IMR-90 (cell line): ENCODE data around the gene MMAB. TPM values are rescaled to one million over a fixed set of nuclear protein-coding genes. Genes with fewer than 3 reads are reported as not detected.

Source experiments
- ATAC-seq: fragments of 200-7000 bp; cut with Tn5 transposase; 2 replicates; pipeline ENCODE4 v1.9.1; 2020; ENCODE audit warnings: low read depth, mild to moderate bottlenecking, moderate library complexity
- BruUV-seq: library from RNA; stranded (reverse); fragments of 400-500 nt; replicated peaks from 2 replicates; lab custom pipeline; 2021; lab: Mats Ljungman, UMichigan
- CTCF ChIA-PET: fragments of 300-600 bp; formaldehyde crosslinking; extraction: SDS; loops from one replicate; lab custom pipeline; 2021; ENCODE audit warnings: antibody characterized with exemption; lab: Yijun Ruan, JAX
- POLR2A ChIA-PET: fragments of 300-600 bp; sonication (Branson Sonifier 250); formaldehyde crosslinking; loops from one replicate; lab custom pipeline; 2022; ENCODE audit warnings: antibody characterized with exemption; ENCODE audit not compliant: unreplicated experiment; lab: Charles Lee
- DNase-seq: peaks from one replicate; pipeline ENCODE4 v3.0.0; 2013
- H2AFZ ChIP-seq: replicated peaks from 2 replicates; pipeline ENCODE3; 2013; ENCODE audit warnings: low read length, mild to moderate bottlenecking; ENCODE audit not compliant: poor library complexity
- H2AK5ac ChIP-seq: 2 replicates; pipeline ENCODE4 v1.6.1; 2013; ENCODE audit warnings: low read depth, low read length, inconsistent platforms
- H2AK9ac ChIP-seq: replicated peaks from 2 replicates; pipeline ENCODE3; 2013; ENCODE audit warnings: mild to moderate bottlenecking, low read depth, low read length, moderate library complexity; ENCODE audit not compliant: poor library complexity
- H2BK120ac ChIP-seq: 2 replicates; pipeline ENCODE4 v1.6.1; 2013; ENCODE audit warnings: low read depth, low read length, inconsistent platforms
- H2BK15ac ChIP-seq: 3 replicates; pipeline ENCODE4 v1.6.1; 2013; ENCODE audit warnings: low read depth, low read length, inconsistent platforms
- H2BK20ac ChIP-seq: 2 replicates; pipeline ENCODE4 v1.6.1; 2013; ENCODE audit warnings: low read depth, mild to moderate bottlenecking, inconsistent platforms, low read length, moderate library complexity
- H2BK5ac ChIP-seq: 2 replicates; pipeline ENCODE4 v1.6.1; 2013; ENCODE audit warnings: mild to moderate bottlenecking, low read depth, low read length, inconsistent platforms; ENCODE audit not compliant: poor library complexity, severe bottlenecking
- H3K14ac ChIP-seq: replicated peaks from 2 replicates; pipeline ENCODE4 v1.6.1; 2013; ENCODE audit warnings: low read depth, low read length, inconsistent platforms
- H3K18ac ChIP-seq: 2 replicates; pipeline ENCODE4 v1.6.1; 2013; ENCODE audit warnings: low read depth, low read length, control low read depth
- H3K23ac ChIP-seq: 2 replicates; pipeline ENCODE4 v1.6.1; 2013; ENCODE audit warnings: low read depth, low read length, inconsistent platforms
- H3K27ac ChIP-seq: 2 replicates; pipeline ENCODE4 v1.5.1; 2013; ENCODE audit warnings: mild to moderate bottlenecking, control low read depth, low read length; ENCODE audit not compliant: insufficient read depth
- H3K27me3 ChIP-seq: 2 replicates; pipeline ENCODE4 v1.6.1; 2013; ENCODE audit warnings: low read length; ENCODE audit not compliant: control insufficient read depth, insufficient read depth
- H3K36me3 ChIP-seq: 2 replicates; pipeline ENCODE4 v1.6.1; 2013; ENCODE audit warnings: low read length, mixed read lengths; ENCODE audit not compliant: control insufficient read depth, insufficient read depth
- H3K4ac ChIP-seq: 2 replicates; pipeline ENCODE4 v1.6.1; 2013; ENCODE audit warnings: low read depth, low read length, inconsistent platforms
- H3K4me1 ChIP-seq: 2 replicates; pipeline ENCODE4 v1.6.1; 2013; ENCODE audit warnings: low read length, mixed read lengths; ENCODE audit not compliant: control insufficient read depth, insufficient read depth
- H3K4me2 ChIP-seq: 2 replicates; pipeline ENCODE4 v1.6.1; 2013; ENCODE audit warnings: low read depth, mild to moderate bottlenecking, control low read depth, low read length, moderate library complexity
- H3K4me3 ChIP-seq: 2 replicates; pipeline ENCODE4 v1.5.1; 2013; ENCODE audit warnings: low read depth, mild to moderate bottlenecking, control low read depth, low read length, moderate library complexity; ENCODE audit not compliant: insufficient read depth
- H3K56ac ChIP-seq: 2 replicates; pipeline ENCODE4 v1.6.1; 2013; ENCODE audit warnings: low read length, inconsistent platforms; ENCODE audit not compliant: insufficient read depth; ENCODE audit errors: extremely low read depth
- H3K79me1 ChIP-seq, 2 experiments: 2 replicates each; pipeline ENCODE4 v1.6.1; 2013; ENCODE audit warnings: low read length in 2 of 2, inconsistent platforms in 1 of 2, low read depth in 1 of 2
- H3K9ac ChIP-seq: 2 replicates; pipeline ENCODE4 v1.6.1; 2013; ENCODE audit warnings: low read depth, low read length, control low read depth
- H3K9me1 ChIP-seq: 2 replicates; pipeline ENCODE4 v1.6.1; 2013; ENCODE audit warnings: low read length, inconsistent platforms; ENCODE audit not compliant: insufficient read depth
- H3K9me3 ChIP-seq: 2 replicates; pipeline ENCODE4 v1.6.1; 2013; ENCODE audit warnings: low read length; ENCODE audit not compliant: control insufficient read depth, insufficient read depth
- H4K20me1 ChIP-seq: 2 replicates; pipeline ENCODE4 v1.6.1; 2013; ENCODE audit warnings: low read length, inconsistent platforms; ENCODE audit not compliant: insufficient read depth
- H4K5ac ChIP-seq: 2 replicates; pipeline ENCODE4 v1.6.1; 2013; ENCODE audit warnings: mild to moderate bottlenecking, low read depth, low read length, control low read depth
- H4K8ac ChIP-seq, 2 experiments: 2 replicates each; pipeline ENCODE4 v1.6.1; 2013; ENCODE audit warnings: low read depth in 2 of 2, low read length in 2 of 2, control low read depth in 1 of 2, inconsistent platforms in 1 of 2
- H4K91ac ChIP-seq: 2 replicates; pipeline ENCODE4 v1.6.1; 2013; ENCODE audit warnings: low read depth, low read length, inconsistent platforms; ENCODE audit not compliant: insufficient read depth
- NFE2L2 ChIP-seq: fragments of 150-350 bp; IDR thresholded peaks from 2 replicates; pipeline ENCODE4 v1.6.1; 2016; ENCODE audit warnings: low read depth, mild to moderate bottlenecking, low read length
- POLR2A ChIP-seq: IDR thresholded peaks from 2 replicates; pipeline ENCODE4 v1.6.1; 2012; ENCODE audit warnings: mild to moderate bottlenecking, low read depth, low read length
- RCOR1 ChIP-seq: IDR thresholded peaks from 2 replicates; pipeline ENCODE4 v1.6.1; 2012; ENCODE audit warnings: mild to moderate bottlenecking, low read length, improper control_type of control experiment; ENCODE audit not compliant: insufficient replicate concordance
- WGBS, 2 experiments: methylation state at CpG; one replicate each; pipeline versions ENCODE4 v1.1.5 to v1.1.7; 2013; ENCODE audit warnings: missing lambda C conversion rate in 2 of 2; ENCODE audit not compliant: insufficient read length in 1 of 2; ENCODE audit errors: extremely low coverage in 2 of 2; 5-methylcytosine and 5-hydroxymethylcytosine counted together
- dilution Hi-C: fragments of 300-500 bp; cut with HindIII; formaldehyde crosslinking; loops from one replicate; pipeline ENCODE4 v1.14.3; 2018; ENCODE audit warnings: low sequenced_read_pairs; ENCODE audit not compliant: unreplicated experiment
- in situ Hi-C: fragments of 300-500 bp; cut with MboI; formaldehyde crosslinking; loops from 3 replicates; pipeline ENCODE4 v1.14.3; 2019; ENCODE audit warnings: low sequenced_read_pairs, inconsistent platforms, mixed read lengths
- intact Hi-C: fragments of 100-400 bp; cut with micrococcal nuclease; formaldehyde crosslinking; loops from 2 replicates; pipeline ENCODE4 v1.10.0; 2022
- polyA plus RNA-seq, 3 experiments: library from polyadenylated mRNA; depleted of rRNA; stranded (reverse); fragments of >200 nt; gene quantifications; 2 replicates each; pipeline ENCODE4 v1.2.3, GENCODE V29; 2012; ENCODE audit warnings: low replicate concordance in 1 of 3
- total RNA-seq: library from RNA; depleted of rRNA; stranded (reverse); fragments of >200 nt; gene quantifications from 2 replicates; pipeline ENCODE4 v1.2.3, GENCODE V29; 2012

Gene MMAB
- total and polyA plus RNA-seq, 2 of the 4 experiments (the other 2 are of a cell fraction): 16.5 to 16.9 TPM

- intact Hi-C loops: no loop called here
- ATAC-seq: no peak
These were observed 35.5 kb upstream of the MMAB start for GRCh38 chr12:109608793-109609192.

More at GRCh38 chr12:109608793-109609192, 35.5 kb upstream of the MMAB start:
- Histone ChIP-seq H4K20me1 (no peaks in the 10 kb centered on the region), H2BK120ac (no peak overlapping the region), H3K56ac (no peak overlapping the region), H3K79me1 (no peaks in the 10 kb centered on the region), H3K4me3 (no peak overlapping the region), H3K9me1 (no peaks in the 10 kb centered on the region), H3K4ac (no peak overlapping the region), H2BK20ac (no peak overlapping the region), H4K5ac (no peak overlapping the region), H2BK15ac (no peak overlapping the region), H2BK5ac (no peak overlapping the region), H4K91ac (no peak overlapping the region), H3K27ac (no peak overlapping the region), H2AK9ac (no peak overlapping the region), H3K23ac (no peak overlapping the region), H2AFZ (no peak overlapping the region), H4K8ac (no peak overlapping the region), H3K4me2 (no peak overlapping the region), H3K36me3 (no peaks in the 10 kb centered on the region), H3K14ac (no peak overlapping the region), H3K18ac (no peak overlapping the region), H2AK5ac (no peak overlapping the region), H3K9ac (no peak overlapping the region), H3K9me3 (no peaks in the 10 kb centered on the region; the same call in 1 of the 2 replicates), H3K4me1 (no peaks in the 10 kb centered on the region), H3K27me3 (peaks cover 68% of the 10 kb centered on the region)
- dilution Hi-C loops: no loop called here
- DNase-seq: no peak
- POLR2A ChIA-PET: no interaction called here
- no peak for TF ChIP-seq RCOR1
- no peak for TF ChIP-seq POLR2A
- no peak for TF ChIP-seq NFE2L2
- in situ Hi-C loops: no loop called here
- CTCF ChIA-PET: interaction anchor here (1.0 kb wide), 1 partner anchor 11 kb away, joined by 3 read pairs; no protein-coding TSS in a partner anchor
- no CpG with 5 or more reads among the region's 3 CpGs for WGBS, 2 experiments
- BruUV-seq: no TSS peak
